Stimulated activated CD4-positive, alpha-beta T cell treated with anti-CD3 and anti-CD28 coated beads, Interleukin-15, amount 100 ng/mL, for 1 hour (primary cell): ENCODE measurements around the gene OBSCN.

Experiments used
- DNase-seq, 2 donors: peaks; one replicate each; pipeline ENCODE4 v3.0.0-alpha.2; 2020; ENCODE audit warnings: low read depth in 1 of 2, low spot score in 1 of 2

OBSCN gene

DNA sequence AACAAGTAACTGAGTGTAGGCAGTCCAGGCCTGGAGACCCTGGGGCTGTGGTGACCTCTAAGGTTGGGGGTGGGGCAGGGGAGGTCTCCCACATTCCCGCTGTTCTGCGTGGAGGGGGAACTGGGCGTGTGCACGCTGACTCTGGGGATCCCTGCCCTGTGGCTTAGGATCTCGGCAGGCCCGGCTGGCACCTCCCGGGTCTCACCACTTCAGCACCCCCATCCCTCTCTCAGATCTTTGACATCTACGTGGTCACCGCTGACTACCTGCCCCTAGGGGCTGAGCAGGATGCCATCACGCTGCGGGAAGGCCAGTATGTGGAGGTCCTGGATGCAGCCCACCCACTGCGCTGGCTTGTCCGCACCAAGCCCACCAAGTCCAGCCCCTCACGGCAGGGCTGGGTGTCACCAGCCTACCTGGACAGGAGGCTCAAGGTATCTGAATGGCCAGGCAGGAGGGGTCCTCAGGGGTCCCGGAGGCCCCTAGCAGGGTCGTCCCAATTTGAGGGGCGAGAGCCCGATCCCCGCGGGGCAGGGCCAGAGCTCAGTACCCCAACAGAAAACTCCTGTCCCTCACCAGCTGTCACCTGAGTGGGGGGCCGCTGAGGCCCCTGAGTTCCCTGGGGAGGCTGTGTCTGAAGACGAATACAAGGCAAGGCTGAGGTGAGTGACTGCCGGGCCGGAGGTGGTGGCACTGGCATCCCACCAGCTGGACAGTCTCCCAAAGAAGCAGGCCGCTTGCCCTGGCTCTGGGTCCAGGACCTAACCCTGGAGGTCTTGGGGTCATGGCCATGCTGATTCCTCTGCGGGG is 130.1 kb downstream of the OBSCN start:
- no peak for DNase-seq

- no peak for DNase-seq
Measured at GRCh38 chr1:228338521-228339051, 130.7 kb downstream of the OBSCN start.

GRCh38 chr1:228339059-228339704 is 131.3 kb downstream of the OBSCN start:
- DNase-seq: no peak

DNA sequence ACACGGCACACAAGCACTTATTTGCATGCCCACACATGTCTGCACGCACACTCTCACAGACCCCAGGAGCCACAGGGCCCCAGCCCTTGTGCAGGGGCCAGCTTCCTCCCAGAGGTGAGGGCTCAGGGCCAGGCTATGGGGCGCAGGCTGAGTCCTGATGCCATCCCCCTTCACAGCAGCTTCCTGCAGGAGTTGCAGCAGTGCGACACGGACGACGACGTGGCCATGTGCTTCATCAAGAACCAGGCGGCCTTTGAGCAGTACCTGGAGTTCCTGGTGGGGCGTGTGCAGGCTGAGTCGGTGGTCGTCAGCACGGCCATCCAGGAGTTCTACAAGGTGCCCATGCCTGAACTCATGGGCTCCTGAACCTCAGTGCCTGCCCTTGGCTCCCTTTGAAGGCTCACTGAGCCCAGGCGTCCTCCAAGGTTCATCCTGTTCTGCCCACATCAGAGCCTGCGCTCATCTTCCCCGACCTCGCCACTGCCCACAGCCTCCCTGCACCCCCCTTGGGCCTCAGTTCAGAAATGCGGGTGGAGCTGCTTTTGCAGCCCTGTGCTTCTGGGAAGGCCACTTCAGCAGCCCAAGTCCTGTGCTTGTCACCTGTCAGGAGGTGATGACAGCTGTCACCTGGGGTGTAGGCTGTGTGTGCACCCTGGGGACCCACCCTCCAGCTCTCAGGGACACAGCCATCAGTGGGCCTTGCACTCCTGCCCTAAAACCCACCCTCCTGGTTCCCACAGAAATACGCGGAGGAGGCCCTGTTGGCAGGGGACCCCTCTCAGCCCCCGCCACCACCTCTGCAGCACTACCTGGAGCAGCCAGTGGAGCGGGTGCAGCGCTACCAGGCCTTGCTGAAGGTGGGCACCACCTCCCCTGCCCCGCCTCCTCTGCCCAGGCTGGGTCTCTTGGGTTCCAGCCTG is 132.2 kb downstream of the OBSCN start:
- DNase-seq: no peak

DNA sequence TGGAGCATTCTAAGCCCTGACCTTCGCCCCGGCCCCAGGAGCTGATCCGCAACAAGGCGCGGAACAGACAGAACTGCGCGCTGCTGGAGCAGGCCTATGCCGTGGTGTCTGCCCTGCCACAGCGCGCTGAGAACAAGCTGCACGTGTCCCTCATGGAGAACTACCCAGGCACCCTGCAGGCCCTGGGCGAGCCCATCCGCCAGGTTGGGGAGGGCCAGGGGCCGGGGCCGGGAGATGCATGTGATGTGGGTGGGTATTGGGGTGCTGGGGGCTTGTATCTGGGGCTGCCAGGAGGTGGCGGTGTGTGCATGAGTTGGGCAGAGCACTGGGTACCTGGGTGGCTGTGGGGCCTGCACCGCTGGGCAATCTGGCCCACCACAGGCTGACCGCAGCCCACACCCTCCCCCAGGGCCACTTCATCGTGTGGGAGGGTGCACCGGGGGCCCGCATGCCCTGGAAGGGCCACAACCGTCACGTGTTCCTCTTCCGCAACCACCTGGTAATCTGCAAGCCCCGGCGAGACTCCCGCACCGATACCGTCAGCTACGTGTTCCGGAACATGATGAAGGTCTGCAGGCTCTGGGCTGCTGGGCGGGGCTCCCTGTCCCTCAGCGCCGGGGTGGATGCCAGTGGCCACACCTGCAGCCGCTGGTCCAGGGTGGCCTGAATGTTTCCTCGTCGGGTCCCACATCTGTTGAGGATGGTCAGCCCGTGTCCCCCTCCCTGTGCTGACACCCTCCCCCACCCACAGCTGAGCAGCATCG is 133.0 kb downstream of the OBSCN start:
- no peak for DNase-seq

DNA sequence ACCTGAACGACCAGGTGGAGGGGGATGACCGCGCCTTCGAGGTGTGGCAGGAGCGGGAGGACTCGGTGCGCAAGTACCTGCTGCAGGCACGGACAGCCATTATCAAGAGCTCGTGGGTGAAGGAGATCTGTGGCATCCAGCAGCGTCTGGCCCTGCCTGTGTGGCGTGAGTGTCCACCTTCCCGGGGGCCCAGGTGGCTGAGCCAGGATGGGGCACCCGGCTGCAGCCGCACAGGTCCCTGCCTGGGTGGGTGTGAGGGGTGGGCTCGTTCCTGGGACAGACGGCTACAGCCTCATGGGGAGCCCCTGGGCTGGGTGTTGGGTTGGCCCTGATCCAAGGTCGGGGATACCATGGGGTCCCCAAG is 133.6 kb downstream of the OBSCN start:
- DNase-seq: no peak

DNA sequence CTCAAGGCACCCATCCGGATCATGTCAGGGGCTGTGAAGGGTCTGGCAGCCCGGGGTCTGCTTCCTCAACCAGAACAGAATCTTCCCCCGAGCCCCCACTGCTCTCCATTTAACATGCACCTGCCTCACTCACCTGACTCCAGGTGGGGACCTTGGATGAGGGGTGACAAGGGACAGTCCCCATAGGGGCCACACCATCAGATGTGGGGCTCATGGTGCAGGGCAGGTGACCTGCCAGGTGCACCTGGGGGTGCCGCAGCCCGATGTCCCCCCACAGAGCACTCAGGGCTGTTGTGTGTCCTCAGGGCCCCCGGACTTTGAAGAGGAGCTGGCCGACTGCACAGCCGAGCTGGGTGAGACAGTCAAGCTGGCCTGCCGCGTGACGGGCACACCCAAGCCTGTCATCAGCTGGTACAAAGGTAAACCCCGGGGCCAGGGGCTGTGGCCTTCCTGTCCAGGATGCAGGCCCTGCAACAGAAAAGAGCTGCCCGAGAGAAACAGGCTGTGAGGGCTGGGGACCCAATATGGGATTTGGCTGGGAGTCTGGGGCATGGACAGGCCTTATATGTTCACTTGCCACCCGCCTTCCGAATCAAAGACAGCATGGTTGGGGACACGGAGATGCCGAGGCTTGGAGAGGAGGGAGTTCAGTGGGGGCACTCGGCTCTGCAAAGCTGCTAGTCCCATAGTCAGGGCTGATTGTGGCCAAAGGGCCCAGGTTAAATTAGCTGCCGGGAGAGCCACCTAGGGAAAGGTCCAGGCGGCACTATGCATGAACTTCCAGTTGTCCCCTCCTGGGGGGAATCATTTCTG is 134.2 kb downstream of the OBSCN start:
- no peak for DNase-seq

DNA sequence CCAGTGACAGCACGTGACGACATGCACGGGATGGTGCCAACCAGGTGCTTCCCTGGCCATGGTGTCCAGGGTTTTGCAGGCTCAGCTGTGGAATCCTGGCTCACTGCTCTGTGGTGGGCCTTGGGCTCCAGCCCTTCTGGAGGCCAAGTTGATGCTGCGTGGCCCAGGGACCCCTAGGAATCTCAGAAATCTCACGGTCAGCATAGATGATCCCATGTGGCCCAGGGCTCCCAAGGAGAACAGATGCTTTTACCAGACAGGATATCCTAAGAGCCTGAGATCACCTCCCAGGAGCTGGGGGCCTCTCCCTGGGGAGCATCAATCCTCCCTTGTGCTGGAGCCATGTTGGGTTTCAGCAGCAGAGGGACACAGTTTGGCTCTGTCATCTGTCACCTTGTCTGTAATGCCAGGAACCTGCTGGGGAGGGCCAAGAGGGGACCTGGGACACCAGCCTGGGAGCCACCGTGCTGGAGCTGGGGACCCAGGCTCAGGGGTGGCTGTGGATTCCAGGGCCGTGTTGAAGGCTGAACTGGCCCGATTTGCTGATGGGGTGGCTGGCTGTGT is 134.9 kb downstream of the OBSCN start:
- no peak for DNase-seq

GRCh38 chr1:228343191-228343661 is 135.4 kb downstream of the OBSCN start:
- DNase-seq: no peak

- DNase-seq: no peak
Measured at GRCh38 chr1:228344631-228345072, 136.8 kb downstream of the OBSCN start.

GRCh38 chr1:228345201-228345930 is 137.5 kb downstream of the OBSCN start:
- no peak for DNase-seq

DNA sequence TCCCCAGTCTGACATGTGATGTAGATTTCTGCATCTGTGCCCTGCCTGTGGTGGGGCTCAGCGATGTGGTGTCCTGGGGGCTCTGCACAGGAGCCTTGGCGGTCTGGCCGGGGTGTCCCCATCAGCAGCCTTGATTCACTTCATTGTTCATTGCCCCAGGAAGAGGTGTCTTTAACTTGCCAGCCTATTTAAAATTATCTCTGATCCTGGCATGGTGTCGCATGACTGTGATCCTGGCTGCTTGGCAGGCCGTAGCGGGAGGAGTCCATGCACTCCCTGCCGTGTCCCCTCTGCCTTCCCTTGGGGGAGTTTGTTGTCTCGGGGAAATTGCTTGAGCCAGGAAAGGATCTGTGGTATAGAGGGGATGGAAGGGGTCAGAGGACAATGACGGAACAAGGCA is 138.9 kb downstream of the OBSCN start:
- DNase-seq: no peak

DNA sequence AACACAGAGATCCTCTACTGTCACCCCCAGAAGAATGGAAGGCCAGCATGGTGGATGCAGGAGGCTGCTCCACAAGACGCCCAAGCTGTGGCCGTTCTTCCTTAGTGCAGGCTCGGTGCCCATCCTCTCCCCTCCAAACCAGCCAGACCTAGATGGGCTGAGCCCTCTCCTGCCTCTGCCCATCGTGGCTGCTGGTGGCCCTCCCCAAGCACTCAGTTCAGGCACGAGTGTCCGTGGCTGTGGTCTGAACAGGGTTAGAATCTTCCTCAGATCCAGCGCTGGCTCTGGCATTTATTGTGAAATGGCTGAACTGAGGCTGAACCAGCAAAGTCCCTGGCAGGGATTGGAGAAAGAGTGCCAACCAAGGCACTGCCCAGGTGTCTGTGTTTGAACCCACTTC is 139.3 kb downstream of the OBSCN start:
- no peak for DNase-seq

- no peak for DNase-seq
Measured at GRCh38 chr1:228348708-228349467, 141.0 kb downstream of the OBSCN start.

GRCh38 chr1:228349701-228350171 is 141.9 kb downstream of the OBSCN start:
- DNase-seq: no peak

DNA sequence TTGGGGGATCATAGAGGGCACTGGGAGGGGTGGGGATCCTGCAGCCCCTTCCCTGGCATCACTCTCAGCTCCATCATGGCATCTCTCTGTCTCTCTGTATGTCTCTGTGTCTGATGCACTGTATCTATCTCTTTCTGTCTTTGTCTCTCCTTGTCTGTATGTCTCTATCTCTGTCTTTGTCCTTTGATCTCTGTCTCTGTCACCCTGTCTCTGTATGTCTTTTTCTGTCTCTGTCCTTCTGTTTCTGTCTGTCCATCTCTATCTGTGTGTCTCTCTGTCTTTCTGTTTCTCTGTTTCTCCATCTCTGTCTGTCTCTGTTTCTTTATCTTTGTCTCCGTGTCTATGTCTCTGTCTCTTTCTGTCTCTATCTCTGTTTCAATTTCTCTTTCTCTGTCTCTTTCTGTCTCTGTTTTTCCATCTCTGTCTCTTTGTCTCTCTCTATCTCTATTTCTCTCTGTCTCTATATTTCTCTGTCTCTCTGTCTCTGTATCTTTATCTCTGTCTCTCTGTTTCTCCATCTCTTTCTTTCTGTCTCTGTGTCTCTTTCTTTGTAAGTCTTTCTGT is 142.4 kb downstream of the OBSCN start:
- DNase-seq: no peak
